ENCODE data around the gene WBP11. TPM values are rescaled to one million over a fixed set of nuclear protein-coding genes. Genes with fewer than 3 reads are reported as not detected.
A peak's percentile ranks its signal among the peaks of the same experiment; 100 is the strongest.
"Not testable (repeated sequence)": the region's sequence is repeated elsewhere in the genome, so short reads cannot be mapped to it uniquely, and the experiment has no call there.

The WBP11 gene
- total RNA-seq, 1 donor from 2014 or later: 20.8 TPM

- DNase-seq (ENCODE audit: low spot score in 2 of 2) (peak; percentile 80 to 92), FAIRE-seq (peak; percentile 69)
Observed at GRCh38 chr12:14774074-14774905, 29.0 kb downstream of the WBP11 start.

DNA sequence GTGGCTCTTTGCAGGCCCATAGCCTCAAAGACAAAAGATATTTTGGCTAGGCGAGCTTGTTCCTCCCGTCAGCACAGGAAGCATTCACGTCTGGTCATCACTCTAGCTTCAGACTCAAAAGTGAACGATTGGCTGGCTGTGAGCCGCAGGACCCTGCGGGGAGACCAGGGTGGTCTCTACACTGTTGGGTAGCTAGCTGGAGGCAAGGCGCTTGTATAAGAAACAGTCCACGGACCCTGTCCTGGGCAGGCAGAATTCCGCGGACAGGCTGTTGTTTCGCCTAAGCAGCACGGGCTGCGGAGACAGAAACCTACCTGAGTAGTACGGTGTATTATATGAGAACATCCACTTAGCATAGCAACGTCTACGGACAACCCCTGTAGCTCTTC, 29.6 kb downstream of the WBP11 start:
- DNase-seq (ENCODE audit: low spot score in 2 of 2) (no peak), FAIRE-seq (no peak)

DNA sequence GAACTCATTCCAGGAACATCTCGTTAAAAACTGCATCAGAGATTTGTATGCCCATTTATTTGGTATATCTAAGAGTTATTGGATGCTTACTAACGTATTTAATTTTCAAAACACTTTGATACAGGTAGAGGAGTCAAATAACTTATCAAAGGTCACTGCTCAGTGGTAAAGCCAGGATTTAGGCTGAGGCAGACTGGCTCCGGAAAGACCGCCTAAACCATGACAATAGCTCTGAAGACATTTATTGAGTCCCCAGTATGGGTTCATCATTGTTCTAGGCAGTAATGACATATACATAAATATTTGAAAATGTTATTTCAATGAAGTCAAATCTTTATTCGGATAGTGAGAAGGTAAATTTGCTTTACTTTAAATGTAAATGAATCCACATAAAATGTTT, 30.3 kb downstream of the WBP11 start:
- DNase-seq (ENCODE audit: low spot score in 2 of 2): no peak

DNA sequence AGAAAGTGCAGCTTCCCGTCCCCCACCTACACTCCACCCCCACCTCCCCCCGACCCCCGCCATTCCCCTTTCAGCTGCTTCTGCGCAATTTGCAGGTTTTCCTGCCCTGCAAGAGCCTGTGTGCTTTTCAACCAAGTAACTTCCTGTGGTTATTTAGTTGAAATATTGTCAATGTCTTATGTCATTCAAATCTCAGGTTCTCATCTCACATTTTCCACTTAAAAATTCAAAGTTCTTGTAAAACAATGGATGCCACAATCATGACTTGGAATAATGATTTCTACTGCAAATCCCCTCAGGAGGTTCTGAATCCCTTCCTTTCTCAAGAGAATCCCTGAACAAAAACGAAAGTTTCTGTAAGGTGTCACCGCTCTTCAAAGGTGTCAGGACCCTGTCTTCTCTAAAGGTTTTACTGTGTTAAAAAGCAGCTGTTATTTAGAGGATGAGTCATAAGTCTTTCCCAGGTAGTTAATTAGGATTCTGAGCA, 31.6 kb downstream of the WBP11 start:
- DNase-seq (ENCODE audit: low spot score in 2 of 2): no peak
- no peak for FAIRE-seq

More for the DNA sequence above, 30.3 kb downstream of the WBP11 start:
- no peak for FAIRE-seq

DNA sequence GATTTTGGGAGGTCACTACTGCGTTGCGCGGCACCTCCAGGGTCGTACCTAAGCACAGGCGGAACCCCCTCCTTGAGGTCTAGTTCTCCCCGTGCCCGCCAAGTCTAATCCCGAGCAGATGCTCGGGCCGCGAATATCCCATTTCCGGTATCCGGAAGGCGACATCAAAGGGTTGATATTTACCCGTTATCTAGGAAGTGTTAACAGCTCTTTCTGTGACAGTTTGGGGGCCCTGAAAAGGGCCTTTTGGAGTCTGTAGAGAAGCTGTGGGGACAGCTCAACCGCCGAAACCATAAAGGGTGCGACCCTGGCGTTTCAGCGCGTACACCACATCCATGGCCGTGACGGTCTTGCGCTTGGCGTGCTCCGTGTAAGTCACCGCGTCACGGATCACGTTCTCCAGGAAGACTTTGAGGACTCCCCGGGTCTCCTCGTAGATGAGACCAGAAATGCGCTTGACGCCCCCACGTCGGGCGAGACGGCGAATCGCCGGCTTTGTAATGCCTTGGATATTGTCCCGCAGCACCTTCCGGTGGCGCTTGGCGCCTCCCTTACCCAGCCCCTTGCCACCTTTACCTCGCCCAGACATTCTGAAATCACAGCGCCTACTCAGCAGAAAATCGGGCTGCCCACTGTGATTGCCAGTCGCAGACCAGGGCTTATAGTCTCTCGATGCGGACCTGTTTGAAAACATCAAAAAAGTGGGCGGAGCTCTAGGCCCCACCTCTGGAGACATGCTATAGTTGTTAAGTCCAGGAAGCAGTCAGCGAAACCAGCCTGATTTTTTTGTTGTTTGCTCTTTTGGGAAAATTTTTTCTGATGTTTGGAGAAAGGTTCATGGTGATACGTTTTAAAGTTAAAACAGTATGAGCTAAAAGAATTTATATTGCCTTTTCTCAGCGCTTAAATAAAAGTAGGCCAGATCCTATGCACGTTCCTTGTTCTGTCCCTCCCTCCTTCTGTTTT, 32.5 kb downstream of the WBP11 start:
- FAIRE-seq (no peak), DNase-seq (ENCODE audit: low spot score in 2 of 2) (peak; percentile 56 to 68)

DNA sequence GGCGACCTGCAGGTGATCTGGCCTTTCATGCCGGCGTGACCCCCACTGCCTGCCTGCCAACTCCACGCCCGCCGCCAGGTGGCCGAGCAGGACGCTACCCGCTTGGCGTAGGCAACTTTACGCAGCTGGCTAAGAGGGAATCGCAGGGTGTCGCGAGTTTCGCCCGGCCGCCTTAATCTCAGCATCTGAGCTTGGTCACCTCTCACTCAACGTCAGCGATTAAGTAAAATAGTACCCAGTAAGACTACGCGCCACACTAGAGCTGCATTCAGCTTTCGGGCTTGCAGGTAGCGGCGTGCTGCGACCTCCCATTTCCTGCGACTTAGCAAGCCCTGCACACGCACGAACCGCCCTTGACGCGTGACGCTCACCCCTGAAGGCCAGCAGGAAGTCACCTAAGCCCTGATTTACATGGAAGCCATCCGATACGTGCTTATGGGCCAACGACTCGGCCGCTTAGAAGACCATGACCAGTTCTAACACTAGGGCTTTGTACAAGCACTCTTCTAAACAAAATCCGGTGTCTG, 33.2 kb downstream of the WBP11 start:
- FAIRE-seq: no peak

DNA sequence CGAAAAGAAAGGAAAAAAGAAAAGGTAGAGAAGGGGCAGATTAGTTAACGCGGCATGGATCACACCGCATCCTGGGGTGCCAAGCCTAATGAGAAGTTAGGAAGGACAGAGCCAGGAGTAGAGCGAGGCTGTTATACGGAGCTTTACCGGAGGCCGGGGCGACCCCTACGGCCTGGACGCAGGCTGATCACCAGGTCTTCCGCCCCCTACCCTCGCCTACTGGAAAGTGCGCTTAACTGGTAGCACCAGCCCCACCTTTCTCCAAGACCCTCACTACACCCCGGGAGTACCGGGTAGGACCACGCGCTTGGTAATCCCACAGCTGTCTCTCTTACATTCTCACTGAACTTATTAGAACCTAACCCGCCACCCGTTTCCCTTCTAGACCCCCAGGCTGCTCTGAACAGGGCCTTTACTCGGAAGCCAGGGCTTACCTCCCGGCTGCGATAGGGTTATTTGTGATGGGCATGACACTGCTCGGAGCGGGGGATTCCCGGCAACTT, 33.8 kb downstream of the WBP11 start:
- DNase-seq (ENCODE audit: low spot score in 2 of 2) (no peak), FAIRE-seq (no peak)

More for the DNA sequence above, 33.2 kb downstream of the WBP11 start:
- DNase-seq (ENCODE audit: low spot score in 2 of 2): peak in 1 of 2 donors; percentile 52

DNA sequence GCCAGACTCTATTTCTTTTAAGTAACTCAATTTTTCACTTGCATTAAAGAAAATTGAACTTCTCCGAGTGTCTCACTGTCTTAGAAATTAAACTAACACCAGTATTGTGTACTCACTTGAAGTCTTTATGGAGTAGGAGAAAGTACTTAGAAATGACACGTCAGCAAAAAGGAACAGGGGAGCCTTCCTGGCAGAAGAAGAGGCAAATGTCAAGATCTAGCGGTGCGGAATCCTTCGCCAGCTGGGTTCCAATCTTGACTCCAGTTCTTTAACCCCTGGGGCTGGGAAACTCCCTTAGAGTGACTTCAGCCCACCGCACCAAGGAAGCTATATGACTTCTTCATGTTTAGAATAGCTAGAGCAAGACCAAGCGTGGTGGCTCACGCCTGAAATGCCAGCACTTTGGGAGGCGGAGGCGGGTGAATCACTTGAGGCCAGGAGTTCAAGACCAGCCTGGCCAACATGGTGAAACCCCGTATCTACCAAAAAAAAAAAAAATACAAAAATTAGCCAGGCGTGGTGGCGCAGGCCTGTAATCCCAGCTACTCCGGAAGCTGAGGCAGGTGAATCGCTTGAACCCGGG, 34.4 kb downstream of the WBP11 start:
- no peak for FAIRE-seq
- no peak for DNase-seq (ENCODE audit: low spot score in 2 of 2)

- DNase-seq (ENCODE audit: low spot score in 2 of 2) (no peak), FAIRE-seq (no peak)
Observed at GRCh38 chr12:14767617-14768016, 35.7 kb downstream of the WBP11 start.

DNA sequence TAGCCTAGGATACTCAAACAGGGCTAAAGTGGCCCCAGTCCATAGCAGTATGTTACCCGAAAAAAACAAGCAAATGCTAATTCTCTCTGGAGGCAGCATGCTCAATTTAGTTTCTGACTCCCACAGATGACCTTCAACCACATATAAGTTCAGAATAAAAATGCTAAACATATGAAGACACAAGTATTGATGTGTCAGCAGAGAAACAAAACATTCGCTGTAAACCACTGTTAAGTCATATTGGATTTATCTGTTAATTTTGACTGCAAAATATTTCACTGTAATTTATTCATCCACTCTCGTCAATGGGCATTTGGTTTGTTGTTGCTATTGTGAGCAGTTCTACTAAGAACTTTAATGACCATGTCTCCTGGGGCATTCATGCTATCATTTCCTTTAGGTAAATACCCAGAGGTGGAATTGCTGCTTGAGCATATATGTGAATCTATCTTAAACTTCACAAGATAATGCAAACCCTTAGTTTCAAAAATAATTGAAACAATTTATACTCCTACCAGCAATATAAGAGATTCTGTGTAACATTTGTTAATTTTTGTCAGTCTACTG, 36.5 kb downstream of the WBP11 start:
- DNase-seq (ENCODE audit: low spot score in 2 of 2): no peak
- no peak for FAIRE-seq

GRCh38 chr12:14766020-14766419, 37.3 kb downstream of the WBP11 start:
- not testable (repeated sequence) for FAIRE-seq; DNase-seq (ENCODE audit: low spot score in 2 of 2)

DNA sequence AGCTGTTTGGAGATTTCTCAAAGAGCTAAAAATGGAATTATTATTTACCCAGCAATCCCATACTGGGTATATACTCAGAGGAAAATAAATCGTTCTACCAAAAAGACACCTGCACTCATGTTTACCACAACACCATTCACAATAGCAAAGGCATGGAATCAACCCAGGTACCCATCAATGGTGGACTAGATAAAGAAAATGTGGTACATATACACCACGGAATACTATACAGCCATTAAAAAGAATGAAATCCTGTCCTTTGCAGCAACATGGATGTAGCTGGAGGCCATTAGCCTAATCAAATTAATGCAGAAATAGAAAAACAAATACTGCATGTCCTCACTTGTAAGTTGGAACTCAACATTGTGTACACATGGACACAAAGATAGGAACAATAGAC, 37.9 kb downstream of the WBP11 start:
- no peak for FAIRE-seq
- no peak for DNase-seq (ENCODE audit: low spot score in 2 of 2)

GRCh38 chr12:14759711-14760280, 43.5 kb downstream of the WBP11 start:
- not testable (repeated sequence) for FAIRE-seq

DNA sequence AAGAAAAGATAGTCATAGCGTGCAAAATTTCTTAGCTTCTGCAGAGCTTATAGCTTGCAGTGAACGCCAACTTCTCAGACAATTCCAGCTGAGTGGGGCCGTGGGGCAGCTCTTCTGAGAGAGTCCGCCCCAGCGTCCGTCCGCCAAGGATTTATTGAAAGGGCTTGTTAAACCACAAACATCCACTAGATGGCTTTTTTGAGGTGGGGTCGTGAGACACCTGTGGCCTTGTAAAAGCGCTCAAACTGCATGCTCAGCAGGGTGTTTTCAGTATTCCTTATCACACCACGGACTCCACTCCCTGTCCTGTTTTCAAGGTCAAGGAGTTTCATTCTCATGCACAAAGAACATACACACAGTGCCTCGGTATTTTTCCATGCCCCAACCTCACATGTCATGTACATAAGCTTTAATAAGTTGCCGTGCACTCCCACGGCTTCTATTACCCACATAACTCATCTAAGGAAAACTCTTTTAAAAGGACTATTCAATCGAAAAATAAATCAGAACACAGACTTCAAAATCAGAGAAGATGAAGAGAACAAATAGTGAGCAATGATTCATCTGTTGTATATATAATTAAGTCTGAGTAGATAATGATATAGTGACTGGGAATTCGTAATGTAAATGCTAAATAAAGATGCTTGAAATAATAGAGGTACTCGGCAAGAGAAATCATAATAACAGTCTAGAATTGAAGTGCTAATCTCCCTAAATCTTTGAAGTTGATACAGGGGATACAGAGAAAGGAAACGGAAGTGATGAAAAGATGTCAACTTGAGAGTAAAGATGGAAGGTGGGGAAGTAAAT, 46.7 kb downstream of the WBP11 start:
- no peak for FAIRE-seq

More at GRCh38 chr12:14759711-14760280, 43.5 kb downstream of the WBP11 start:
- not testable (repeated sequence) for DNase-seq (ENCODE audit: low spot score in 2 of 2)

DNA sequence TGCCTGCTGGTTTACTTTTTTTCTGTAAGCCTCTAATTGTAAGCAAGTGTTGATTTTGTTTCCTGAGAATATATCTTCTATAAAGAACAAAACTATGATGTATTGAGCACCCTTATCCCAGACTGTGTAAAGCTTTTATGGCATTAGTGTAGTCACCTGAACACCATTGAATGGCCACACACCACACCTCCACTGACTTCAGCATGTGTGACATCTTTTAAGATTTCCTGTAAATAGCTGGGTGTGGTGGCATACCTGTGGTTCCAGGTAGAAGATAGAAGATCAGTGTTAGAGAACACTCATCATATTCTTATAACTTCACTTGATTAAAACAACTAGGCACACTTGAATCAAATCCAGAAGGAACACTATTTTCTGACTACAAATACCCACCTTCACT, 51.3 kb downstream of the WBP11 start:
- FAIRE-seq: no peak
- no peak for DNase-seq (ENCODE audit: low spot score in 2 of 2)

More for the DNA sequence above, 46.7 kb downstream of the WBP11 start:
- DNase-seq (ENCODE audit: low spot score in 2 of 2): no peak

DNA sequence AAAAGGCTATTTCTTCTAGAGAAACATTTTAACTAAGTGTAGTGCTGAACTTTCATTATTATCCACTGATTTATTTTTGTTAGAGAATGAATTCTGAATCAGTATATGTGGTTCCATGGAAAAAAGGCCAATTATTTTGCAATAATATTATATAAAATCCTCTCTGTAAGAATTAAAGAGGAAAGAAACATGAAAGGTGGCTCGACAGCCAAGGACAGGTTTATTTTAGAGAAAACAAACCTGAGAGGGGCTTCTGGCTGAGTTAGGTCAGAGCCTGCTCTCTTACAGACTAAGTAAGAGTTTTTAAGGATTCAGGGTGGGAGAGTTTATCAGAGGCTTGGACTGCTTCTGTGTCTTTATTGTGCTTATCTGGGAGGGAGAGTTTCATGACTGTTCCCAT, 60.2 kb downstream of the WBP11 start:
- FAIRE-seq: no peak

DNA sequence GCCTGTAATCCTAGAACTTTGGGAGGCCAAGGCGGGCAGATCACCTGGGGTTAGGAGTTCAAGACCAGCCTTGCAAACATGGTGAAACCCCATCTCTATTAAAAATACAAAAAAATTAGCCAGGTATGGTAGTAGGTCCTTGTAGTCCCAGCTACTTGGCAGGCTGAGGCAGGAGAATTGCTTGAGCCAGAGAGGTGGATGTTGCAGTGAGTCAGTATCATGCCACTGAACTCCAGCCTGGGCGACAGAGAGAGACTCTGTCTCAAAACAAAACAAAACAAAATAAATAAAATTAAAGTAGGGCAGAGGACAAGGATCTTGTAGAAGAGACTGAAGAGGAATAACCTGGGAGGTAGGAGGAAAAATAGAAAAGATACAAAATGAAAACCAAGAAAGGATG, 61.3 kb downstream of the WBP11 start:
- DNase-seq (ENCODE audit: low spot score in 2 of 2): no peak
- FAIRE-seq: no peak

More for the DNA sequence above, 60.2 kb downstream of the WBP11 start:
- DNase-seq (ENCODE audit: low spot score in 2 of 2): no peak

GRCh38 chr12:14741153-14741552, 62.1 kb downstream of the WBP11 start:
- no peak for FAIRE-seq
- DNase-seq (ENCODE audit: low spot score in 2 of 2): no peak

DNA sequence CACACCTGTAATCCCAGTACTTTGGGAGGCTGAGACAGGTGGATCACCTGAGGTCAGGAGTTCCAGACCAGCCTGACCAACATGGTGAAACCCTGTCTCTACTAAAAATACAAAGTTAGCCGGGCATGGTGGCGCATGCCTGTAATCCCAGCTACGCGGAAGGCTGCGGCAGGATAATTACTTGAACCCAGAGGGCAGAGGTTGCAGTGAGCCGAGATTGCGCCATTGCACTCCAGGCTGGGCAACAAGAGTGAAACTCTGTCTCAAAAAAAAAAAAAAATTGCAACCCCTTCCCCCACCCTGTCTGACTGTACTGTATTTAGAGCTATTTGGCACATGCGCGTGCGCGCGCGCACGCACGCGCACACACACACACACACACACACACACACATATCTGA, 66.8 kb downstream of the WBP11 start:
- not testable (repeated sequence) for DNase-seq (ENCODE audit: low spot score in 2 of 2); FAIRE-seq

Data from frontal cortex (tissue), 4 donors.